IPS-NIHi7 (cell line): Measurements from ENCODE around the gene SLC25A25.

Experiments
- DNase-seq: peaks from one replicate; pipeline ENCODE4 v3.0.0; 2012; ENCODE audit warnings: mixed read lengths; ENCODE audit errors: extremely low spot score

Gene SLC25A25

DNA sequence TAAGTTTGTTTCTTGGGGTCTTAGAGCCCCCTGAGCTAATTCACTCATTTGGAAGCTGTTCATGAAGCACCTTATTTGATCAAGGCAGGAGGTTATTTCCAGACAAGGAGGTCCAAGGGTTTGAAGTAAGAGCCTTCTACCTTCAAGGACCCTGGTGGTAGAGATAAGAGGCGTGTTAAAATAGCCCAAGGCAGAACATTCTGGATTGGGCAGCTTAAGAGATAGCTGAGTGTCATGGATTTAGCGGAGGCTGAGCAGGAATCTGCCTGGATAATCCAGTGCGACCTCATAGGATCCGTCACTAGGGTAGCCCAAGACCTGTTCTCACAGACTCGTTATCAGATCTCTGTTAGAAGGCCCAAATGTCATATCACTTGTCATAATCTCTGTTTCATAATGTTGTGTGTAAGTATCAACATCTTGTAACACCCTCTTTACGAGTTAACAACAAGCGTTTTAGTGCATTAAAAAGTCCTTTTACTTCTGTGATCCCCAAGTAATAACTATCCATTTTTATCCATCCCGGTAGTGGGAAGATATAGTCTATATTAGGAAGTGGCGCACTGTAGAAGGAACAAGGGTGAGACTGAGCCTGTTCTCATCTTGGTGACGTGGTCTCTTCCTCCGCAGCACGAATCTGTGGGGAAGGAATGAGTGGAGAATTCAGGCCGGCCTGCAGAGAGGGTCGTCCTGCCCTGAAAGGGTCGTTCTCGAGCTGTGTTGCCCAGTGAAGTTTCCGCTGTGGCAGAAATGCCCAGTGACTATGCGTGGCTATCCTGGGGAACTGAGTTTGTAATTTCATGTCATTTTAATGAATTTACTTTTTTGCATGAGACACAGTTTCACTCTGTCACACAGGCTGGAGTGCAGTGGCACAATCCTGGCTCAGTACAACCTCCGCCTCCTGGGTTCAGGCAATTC lies 28.8 kb downstream of the SLC25A25 start:
- DNase-seq: no peak

DNA sequence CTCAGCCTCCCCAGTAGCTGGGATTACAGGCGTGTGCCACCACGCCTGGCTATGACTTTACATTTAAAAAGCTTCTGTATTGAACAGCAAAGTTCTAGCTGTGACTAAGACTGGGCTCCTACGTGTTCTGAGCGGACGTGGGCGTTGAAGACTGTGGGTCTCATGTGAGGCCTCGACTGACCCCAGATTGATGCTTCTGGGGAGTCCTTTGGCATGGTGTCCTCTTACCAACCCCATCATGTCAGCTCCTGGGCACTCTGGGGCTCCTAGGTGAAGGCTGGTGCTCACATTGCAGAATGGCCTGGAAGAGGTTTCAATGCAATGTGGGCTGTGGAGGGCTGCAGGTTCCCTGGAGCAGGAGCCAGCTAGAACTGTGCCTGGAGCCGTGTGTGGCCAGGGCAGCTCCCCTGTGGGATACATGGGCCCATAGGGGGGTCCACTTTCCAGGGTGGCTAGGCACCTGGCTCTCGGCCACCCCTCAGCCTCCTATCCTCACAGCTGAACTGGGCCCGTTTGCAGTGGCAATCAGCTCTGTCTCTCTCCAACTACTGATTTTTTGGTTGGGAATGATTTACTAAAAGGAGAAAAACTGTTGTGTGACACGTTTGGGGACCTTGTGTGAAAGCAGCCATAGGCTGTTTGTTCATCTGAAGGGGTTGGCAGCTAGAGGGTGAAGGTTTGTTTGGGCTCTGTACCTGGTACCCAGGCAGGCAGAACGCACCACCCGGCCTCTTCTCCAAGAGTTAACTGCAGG lies 29.7 kb downstream of the SLC25A25 start:
- DNase-seq: no peak

DNA sequence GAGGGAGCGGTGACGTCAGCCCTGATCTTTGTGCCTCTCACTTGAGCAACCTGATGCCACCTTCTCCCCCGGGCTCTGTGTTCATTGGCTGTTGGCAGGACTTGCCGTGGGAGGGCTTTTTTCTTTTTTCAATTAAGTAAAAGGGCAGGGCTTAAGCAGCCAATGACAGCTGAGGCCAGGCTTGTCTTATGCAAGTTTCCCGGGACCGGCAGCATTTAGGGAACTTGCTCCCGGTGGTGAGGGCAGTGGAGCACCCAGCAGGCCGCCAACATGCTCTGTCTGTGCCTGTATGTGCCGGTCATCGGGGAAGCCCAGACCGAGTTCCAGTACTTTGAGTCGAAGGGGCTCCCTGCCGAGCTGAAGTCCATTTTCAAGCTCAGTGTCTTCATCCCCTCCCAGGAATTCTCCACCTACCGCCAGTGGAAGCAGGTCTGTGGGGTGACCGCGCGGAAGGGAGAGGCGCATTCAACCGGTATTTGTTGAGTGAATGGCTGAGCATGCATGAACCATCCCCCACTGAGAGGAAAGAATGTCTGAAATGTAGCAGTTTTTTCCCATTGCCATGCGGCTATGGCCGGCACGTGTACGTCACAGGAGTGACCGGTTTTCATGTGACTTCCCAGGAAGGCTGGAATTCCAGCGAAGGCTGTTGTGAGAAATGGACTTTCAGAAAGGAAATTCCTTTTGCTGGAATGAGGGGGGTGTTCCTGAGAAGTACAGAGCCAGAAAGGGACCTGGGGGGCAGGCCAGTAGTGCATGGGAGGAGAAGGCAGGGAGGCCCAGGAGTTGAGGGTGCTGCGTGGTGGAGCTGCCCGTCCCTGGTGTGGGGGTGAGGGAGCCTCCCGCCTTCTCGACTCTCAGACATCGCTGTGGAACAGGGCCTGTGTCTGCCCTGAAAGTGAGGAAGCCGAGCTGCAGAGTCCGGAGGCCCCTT lies 30.5 kb downstream of the SLC25A25 start:
- peak; percentile 94 for DNase-seq

GRCh38 chr9:128099231-128099931 lies 31.3 kb downstream of the SLC25A25 start:
- DNase-seq: no peak

DNA sequence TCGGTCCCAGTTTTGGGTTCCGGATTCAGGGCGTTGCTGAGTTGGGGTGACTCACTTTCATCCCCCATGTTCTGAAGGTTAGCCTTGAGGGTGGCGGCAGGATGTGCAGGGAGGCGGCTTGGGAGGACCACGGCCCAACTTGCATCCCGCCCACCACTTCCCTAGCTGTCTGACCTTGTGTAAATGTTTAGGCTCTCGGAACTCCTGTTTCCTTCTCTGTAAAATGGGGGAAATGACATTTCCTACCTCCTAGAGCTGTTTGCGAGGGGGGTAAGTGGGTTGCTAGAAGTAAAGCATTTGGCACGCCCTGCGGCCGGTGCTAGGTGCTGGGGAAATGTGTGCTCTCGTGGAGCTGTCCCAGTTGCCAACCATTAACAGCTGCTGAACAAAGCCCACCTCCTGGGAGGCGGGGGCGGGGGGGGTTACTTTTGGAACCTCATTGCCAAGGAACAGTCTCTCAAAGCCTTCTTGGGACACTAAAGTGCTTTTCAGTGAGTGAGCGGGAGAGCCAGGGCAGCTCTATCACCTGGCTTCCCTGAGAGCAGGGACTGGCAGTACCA lies 32.0 kb downstream of the SLC25A25 start:
- no peak for DNase-seq

DNA sequence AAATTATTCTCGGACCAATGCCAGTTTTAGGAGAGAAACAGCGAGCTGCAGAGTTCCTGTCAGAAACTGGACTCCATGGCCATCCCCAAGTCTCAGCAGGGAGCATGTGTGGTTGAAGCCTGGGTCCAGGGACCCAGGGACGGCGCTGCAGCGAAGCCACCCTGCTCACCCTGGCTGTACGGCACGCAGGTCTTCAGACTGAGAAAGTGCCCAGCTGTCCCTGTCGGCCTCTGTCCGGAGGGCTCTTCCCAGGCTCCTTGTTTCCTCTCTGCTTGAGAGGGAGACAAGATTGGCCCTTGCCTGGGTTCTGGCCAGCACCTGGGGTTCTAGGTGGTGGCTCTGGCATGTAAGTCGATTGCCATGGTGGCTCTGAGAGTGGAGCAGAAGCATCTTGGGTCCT lies 32.5 kb downstream of the SLC25A25 start:
- DNase-seq: no peak

DNA sequence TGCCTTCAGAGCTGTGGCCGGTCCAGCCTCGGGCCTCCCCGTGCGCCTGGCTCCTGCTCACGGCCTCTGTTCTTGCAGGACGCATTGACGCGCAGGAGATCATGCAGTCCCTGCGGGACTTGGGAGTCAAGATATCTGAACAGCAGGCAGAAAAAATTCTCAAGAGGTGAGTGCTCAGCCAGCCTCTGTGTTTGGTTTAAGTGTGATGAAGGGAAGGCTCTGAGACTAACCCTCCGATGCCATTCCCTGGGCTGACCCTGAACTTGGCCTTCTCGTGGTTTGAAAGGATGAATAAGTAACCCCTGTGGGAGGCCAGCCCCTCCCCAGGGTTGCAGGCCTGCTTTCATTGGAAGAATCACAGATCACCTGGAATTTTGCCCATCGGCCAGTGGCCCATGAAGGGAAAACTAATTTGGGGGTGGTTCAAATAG lies 33.2 kb downstream of the SLC25A25 start:
- DNase-seq: no peak

- DNase-seq: no peak
These were observed 33.7 kb downstream of the SLC25A25 start for GRCh38 chr9:128101690-128102089.

DNA sequence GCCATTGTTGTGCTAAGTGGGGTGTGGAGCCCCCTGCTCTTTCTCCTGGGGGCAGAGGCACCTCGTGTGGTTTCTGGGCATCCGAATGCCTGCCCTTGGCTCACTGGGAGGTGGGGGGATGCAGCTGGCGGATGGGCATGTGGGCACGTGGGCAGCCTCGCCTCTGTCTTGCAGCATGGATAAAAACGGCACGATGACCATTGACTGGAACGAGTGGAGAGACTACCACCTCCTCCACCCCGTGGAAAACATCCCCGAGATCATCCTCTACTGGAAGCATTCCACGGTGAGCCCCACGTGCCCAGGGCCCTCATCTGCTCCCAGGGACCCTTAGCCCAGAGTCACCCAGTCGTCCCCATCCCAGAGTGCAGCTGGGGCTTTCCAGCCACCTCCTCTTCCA lies 34.2 kb downstream of the SLC25A25 start:
- DNase-seq: no peak

- no peak for DNase-seq
These were observed 35.0 kb downstream of the SLC25A25 start for GRCh38 chr9:128102861-128103588.

- DNase-seq: no peak
These were observed 35.5 kb downstream of the SLC25A25 start for GRCh38 chr9:128103589-128103962.

GRCh38 chr9:128104171-128104618 lies 36.2 kb downstream of the SLC25A25 start:
- no peak for DNase-seq

DNA sequence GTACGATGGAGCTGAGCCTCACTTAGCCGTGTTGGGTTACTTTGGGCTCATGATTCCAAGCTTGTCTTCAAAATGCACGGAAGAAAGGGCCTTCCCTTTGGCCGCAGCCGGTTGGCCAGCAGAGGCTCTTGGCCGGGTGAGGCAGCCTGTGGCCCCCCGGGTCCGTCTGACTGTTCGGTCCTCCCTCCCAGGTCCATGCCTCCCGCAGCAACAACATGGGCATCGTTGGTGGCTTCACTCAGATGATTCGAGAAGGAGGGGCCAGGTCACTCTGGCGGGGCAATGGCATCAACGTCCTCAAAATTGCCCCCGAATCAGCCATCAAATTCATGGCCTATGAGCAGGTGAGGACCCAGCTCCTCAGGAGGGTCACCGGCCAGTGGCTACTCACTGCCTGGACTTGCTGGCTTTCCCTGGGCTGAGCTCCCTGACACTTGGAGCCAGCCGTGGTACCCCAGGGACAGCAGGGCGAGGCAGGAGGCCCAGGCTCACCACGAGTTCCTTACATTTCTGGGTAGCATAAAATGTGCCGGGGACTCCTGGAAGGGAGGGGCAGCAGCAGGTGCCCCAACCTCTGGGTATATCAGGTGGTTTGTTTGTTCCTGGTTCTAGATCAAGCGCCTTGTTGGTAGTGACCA lies 37.6 kb downstream of the SLC25A25 start:
- no peak for DNase-seq

DNA sequence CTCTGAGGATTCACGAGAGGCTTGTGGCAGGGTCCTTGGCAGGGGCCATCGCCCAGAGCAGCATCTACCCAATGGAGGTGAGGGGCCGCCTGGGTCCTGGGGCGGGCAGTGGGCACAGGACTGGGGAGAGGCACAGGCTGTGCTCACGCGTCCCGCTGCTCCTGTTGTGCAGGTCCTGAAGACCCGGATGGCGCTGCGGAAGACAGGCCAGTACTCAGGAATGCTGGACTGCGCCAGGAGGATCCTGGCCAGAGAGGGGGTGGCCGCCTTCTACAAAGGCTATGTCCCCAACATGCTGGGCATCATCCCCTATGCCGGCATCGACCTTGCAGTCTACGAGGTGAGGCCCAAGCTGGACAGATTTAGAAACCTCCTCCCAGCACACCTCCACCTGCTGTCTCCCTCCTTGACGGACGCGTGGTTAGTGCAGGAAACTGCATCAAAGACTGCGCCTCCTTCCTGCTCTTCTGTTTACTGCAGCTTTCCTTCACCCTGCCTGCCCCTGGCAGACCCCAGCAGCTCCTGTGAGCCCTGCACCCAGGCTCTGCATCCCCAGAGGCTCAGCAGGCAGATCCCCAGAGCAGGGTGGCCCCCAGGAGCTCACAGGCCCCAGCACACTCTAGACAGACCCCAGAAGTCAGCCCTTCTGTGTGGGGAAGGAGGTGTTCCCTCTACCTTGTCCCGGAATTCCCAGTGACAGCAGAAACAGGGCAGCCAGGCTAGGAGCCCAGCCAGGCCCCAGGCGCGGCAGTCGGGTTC lies 38.3 kb downstream of the SLC25A25 start:
- DNase-seq: no peak

DNA sequence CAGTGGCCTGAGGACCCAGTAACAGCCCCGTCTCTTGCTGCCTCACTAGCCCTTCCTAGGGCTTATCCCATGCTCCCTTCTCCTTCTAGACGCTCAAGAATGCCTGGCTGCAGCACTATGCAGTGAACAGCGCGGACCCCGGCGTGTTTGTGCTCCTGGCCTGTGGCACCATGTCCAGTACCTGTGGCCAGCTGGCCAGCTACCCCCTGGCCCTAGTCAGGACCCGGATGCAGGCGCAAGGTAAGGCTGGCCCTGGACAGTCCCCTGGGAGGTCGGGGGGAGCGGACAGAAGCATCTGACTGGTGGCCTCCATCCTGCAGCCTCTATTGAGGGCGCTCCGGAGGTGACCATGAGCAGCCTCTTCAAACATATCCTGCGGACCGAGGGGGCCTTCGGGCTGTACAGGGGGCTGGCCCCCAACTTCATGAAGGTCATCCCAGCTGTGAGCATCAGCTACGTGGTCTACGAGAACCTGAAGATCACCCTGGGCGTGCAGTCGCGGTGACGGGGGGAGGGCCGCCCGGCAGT lies 39.0 kb downstream of the SLC25A25 start:
- DNase-seq: no peak

DNA sequence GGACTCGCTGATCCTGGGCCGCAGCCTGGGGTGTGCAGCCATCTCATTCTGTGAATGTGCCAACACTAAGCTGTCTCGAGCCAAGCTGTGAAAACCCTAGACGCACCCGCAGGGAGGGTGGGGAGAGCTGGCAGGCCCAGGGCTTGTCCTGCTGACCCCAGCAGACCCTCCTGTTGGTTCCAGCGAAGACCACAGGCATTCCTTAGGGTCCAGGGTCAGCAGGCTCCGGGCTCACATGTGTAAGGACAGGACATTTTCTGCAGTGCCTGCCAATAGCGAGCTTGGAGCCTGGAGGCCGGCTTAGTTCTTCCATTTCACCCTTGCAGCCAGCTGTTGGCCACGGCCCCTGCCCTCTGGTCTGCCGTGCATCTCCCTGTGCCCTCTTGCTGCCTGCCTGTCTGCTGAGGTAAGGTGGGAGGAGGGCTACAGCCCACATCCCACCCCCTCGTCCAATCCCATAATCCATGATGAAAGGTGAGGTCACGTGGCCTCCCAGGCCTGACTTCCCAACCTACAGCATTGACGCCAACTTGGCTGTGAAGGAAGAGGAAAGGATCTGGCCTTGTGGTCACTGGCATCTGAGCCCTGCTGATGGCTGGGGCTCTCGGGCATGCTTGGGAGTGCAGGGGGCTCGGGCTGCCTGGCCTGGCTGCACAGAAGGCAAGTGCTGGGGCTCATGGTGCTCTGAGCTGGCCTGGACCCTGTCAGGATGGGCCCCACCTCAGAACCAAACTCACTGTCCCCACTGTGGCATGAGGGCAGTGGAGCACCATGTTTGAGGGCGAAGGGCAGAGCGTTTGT lies 39.6 kb downstream of the SLC25A25 start:
- DNase-seq: no peak

GRCh38 chr9:128108269-128109049 lies 40.4 kb downstream of the SLC25A25 start:
- DNase-seq: no peak
